Mucosa of descending colon (tissue), 3 donors: Measurements from ENCODE around the gene HMGN2. TPM values are rescaled to one million over a fixed set of nuclear protein-coding genes. Genes with fewer than 3 reads are reported as not detected.

Experiments used
- ATAC-seq: fragments of 200-7000 bp; cut with Tn5 transposase; one replicate; pipeline ENCODE4 v1.9.1; 2020; ENCODE audit warnings: mild to moderate bottlenecking, moderate library complexity
- DNase-seq, 3 donors: peaks; one replicate each; pipeline ENCODE4 v3.0.0-alpha.2; 2020
- H3K36me3 ChIP-seq: fragments of 200-600 bp; one replicate; pipeline ENCODE4 v1.8.0; 2021; ENCODE audit warnings: low read depth, mild to moderate bottlenecking
- H3K4me1 ChIP-seq: fragments of 200-600 bp; one replicate; pipeline ENCODE4 v1.8.0; 2021; ENCODE audit warnings: low read depth, mild to moderate bottlenecking
- H3K4me3 ChIP-seq: fragments of 200-600 bp; one replicate; pipeline ENCODE4 v1.8.0; 2021; ENCODE audit warnings: mild to moderate bottlenecking
- H3K9me3 ChIP-seq: fragments of 200-600 bp; one replicate; pipeline ENCODE4 v1.8.0; 2021; ENCODE audit warnings: mild to moderate bottlenecking
- intact Hi-C, 2 donors: fragments of 100-400 bp; cut with DNase I in 1 of 2; cut with micrococcal nuclease in 1 of 2; formaldehyde crosslinking; loops; one replicate each; pipeline versions ENCODE4 v1.11.0 to v1.11.1; 2022; cut with DNase I, micrococcal nuclease
- total RNA-seq, 3 donors: library from RNA; stranded (reverse); fragmentation: NEBNext Ultra II Directional in 2 of 3; extraction: Animal tissue kit (Norgen Biotek cat#: 25700) in 2 of 3; gene quantifications; one replicate each; pipeline versions ENCODE4 v1.2.1 to v1.2.4, GENCODE V29; 2021 to 2023
- TF ChIP-seq, protein P1 (sequence below): fragments of 200-600 bp; IDR thresholded peaks from one replicate; pipeline ENCODE4 v1.8.0; 2022; ENCODE audit warnings: antibody characterized with exemption, mild to moderate bottlenecking
- donor health status: DM: no; HTN: no; CAD: no; lungs with moderate emphysema.
- donor health status: DM: no; HTN: no; CAD: no.
- donor health status: DM: no; HTN: yes; CAD: no.

HMGN2 gene
- total RNA-seq, 3 donors from 2014 or later, result 186 to 463 (median 271) TPM

DNA sequence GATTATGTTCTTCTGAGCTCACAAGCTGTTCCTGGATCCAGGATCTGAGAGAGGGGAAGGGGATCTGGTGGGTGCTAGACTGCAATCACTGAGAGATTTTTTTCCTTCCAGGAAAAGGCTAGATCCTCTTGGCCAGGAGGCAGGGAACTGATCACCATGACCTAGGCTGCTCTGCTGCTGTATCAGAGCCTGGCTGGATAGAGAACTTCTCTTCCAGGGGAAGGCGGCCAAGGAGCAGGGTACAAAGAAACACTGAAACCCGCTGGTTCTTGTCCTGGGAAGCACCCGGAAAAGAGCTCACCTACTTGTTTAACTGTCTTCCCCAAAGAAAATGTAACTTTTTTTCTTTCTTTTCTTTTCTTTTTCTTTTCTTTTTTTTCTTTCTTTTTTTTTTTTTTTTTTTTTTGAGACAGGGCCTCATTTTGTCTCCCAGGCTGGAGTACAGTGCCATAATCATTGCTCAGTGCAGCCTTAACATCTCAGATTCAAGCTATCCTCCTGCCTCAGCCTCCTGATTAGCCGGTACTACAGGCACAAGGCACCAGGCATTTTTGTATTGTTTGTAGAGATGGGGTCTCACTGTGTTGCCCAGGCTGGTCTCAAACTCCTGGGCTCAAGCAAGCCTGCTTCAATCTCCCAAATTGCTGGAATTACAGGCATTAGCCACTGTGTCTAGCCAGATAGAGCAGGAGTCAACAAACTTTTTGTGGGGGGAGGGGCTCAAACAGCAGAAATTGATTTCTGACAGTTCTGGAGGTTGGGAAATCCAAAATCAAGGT lies 44.9 kb downstream of the HMGN2 start:
- DNase-seq, result no peak
- TF ChIP-seq, protein P1, sequence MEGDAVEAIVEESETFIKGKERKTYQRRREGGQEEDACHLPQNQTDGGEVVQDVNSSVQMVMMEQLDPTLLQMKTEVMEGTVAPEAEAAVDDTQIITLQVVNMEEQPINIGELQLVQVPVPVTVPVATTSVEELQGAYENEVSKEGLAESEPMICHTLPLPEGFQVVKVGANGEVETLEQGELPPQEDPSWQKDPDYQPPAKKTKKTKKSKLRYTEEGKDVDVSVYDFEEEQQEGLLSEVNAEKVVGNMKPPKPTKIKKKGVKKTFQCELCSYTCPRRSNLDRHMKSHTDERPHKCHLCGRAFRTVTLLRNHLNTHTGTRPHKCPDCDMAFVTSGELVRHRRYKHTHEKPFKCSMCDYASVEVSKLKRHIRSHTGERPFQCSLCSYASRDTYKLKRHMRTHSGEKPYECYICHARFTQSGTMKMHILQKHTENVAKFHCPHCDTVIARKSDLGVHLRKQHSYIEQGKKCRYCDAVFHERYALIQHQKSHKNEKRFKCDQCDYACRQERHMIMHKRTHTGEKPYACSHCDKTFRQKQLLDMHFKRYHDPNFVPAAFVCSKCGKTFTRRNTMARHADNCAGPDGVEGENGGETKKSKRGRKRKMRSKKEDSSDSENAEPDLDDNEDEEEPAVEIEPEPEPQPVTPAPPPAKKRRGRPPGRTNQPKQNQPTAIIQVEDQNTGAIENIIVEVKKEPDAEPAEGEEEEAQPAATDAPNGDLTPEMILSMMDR, result no peak
- intact Hi-C loops, result no loop called here
- H3K4me1 ChIP-seq, result no peaks in the 10 kb centered on the region
- H3K36me3 ChIP-seq, result no peaks in the 10 kb centered on the region
- H3K9me3 ChIP-seq, result no peaks in the 10 kb centered on the region
- ATAC-seq, result no peak
- H3K4me3 ChIP-seq, result no peak overlapping the region

DNA sequence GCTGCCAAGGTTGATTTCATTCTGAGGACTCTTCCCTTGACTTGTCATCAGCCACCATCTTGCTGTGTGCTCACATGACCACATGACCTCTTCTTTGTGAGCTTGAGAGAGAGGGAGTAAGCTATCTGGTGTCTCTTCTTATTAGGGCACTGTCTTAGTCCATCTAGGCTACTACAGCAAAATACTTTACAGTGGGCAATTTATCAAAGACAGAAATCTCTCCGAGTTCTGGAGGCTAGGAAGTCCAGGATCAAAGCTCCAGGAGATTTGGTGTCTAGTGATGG lies 45.5 kb downstream of the HMGN2 start:
- H3K4me3 ChIP-seq, result no peak overlapping the region
- TF ChIP-seq, protein P1, result no peak
- no peaks in the 10 kb centered on the region for H3K9me3 ChIP-seq
- DNase-seq (no peak), ATAC-seq (no peak)
- no peaks in the 10 kb centered on the region for H3K4me1 ChIP-seq
- intact Hi-C loops, result no loop called here
- no peaks in the 10 kb centered on the region for H3K36me3 ChIP-seq

DNA sequence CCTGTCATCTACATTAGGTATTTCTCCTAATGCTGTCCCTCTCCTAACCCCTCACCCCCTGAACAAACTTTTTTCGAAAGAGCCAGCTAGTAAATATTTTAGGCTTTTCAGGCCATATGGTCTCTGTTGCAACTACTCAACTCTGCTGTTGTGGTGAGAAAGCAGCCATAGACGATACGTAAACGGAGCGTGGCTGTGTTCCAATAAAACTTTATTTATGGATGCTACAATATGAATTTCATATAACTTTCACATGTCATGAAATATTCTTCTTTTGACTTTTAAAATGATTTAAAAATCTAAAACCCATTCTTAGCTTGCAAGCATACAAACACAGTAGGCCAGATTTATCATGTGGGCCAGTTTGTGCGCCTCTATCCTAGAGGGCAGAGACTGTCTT lies 46.1 kb downstream of the HMGN2 start:
- ATAC-seq, result no peak
- H3K36me3 ChIP-seq, result no peaks in the 10 kb centered on the region
- H3K4me3 ChIP-seq, result no peak overlapping the region
- TF ChIP-seq, protein P1, result no peak
- intact Hi-C loops, result no loop called here
- no peak for DNase-seq
- no peaks in the 10 kb centered on the region for H3K9me3 ChIP-seq
- no peaks in the 10 kb centered on the region for H3K4me1 ChIP-seq

DNA sequence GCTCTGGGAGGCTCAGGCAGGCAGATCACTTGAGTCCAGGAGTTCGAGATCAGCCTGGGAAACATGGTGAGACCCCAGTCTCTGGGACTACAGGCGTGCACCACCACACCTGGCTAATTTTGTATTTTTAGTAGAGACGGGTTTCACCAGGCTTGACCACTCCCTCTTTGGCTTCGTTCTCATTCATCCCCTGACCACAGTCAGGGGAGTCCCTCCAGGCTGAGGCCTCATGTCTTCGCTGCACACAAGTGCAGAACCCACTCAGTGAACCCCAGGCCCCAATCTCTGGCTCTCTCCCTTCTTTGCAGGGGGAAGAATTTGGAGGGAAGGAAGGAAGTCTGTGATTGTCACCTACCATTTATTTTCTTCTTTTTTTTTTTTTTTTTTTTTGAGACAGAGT lies 48.1 kb downstream of the HMGN2 start:
- Histone ChIP-seq H3K4me1 (no peaks in the 10 kb centered on the region), H3K4me3 (no peak overlapping the region), H3K36me3 (no peaks in the 10 kb centered on the region), H3K9me3 (no peaks in the 10 kb centered on the region)
- intact Hi-C loops, result no loop called here
- DNase-seq, result no peak
- no peak for ATAC-seq
- TF ChIP-seq, protein P1, result no peak

DNA sequence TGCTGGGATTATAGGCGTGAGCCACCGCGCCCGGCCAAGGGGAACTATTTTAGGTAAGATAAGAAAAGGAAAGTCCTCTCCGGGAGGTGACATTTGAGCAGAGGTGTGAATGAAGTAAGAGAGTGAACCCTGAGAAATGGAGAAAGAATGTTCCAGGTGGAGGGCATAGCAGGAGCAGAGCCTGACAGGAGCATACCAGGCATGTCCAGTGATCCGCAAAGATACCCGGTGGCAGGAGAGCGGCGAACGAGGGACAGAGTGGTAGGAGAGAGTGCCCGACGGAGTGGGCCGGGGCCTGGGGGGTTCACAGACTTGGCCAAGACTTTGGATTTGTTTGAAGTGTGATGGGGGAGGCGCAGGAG lies 49.4 kb downstream of the HMGN2 start:
- no peak overlapping the region for H3K4me3 ChIP-seq
- DNase-seq, result no peak
- H3K9me3 ChIP-seq, result no peaks in the 10 kb centered on the region
- H3K36me3 ChIP-seq, result no peaks in the 10 kb centered on the region
- intact Hi-C loops, result no loop called here
- TF ChIP-seq, protein P1, result no peak
- no peak for ATAC-seq
- no peaks in the 10 kb centered on the region for H3K4me1 ChIP-seq

DNA sequence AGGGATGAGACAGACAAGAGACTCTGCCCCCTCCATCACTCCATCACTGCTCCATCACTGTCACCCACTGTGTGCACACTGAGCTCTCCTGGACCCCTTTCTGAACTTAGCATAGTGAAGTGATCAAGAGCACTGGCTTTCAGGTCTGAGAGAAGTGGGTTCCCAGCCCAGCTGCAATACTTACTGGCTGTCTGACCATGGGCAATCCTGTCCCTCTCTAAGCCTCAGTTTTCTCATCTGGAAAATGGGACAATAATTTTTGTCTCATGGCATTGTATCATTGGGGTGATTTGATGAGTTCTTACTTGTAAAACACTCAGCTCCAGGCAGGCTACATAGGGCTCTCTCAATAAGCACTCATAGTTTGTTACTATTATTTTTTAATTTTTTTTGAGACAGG lies 49.8 kb downstream of the HMGN2 start:
- TF ChIP-seq, protein P1, result no peak
- Histone ChIP-seq H3K36me3 (no peaks in the 10 kb centered on the region), H3K4me3 (no peak overlapping the region), H3K9me3 (no peaks in the 10 kb centered on the region), H3K4me1 (no peaks in the 10 kb centered on the region)
- intact Hi-C loops, result no loop called here
- DNase-seq (no peak), ATAC-seq (no peak)
